NCI-H2029 treated with DMSO at 0.1 percent for 48 hours (cell line): ENCODE data around the gene MYO3B.
A peak's percentile ranks its signal among the peaks of the same experiment; 100 is the strongest.
"Not testable (repeated sequence)": the region's sequence is repeated elsewhere in the genome, so short reads cannot be mapped to it uniquely, and the experiment has no call there.

ENCODE experiments used
- DNase-seq: peaks from one replicate; lab custom pipeline; 2025; lab: John Stamatoyannopoulos, UW

MYO3B gene

DNA sequence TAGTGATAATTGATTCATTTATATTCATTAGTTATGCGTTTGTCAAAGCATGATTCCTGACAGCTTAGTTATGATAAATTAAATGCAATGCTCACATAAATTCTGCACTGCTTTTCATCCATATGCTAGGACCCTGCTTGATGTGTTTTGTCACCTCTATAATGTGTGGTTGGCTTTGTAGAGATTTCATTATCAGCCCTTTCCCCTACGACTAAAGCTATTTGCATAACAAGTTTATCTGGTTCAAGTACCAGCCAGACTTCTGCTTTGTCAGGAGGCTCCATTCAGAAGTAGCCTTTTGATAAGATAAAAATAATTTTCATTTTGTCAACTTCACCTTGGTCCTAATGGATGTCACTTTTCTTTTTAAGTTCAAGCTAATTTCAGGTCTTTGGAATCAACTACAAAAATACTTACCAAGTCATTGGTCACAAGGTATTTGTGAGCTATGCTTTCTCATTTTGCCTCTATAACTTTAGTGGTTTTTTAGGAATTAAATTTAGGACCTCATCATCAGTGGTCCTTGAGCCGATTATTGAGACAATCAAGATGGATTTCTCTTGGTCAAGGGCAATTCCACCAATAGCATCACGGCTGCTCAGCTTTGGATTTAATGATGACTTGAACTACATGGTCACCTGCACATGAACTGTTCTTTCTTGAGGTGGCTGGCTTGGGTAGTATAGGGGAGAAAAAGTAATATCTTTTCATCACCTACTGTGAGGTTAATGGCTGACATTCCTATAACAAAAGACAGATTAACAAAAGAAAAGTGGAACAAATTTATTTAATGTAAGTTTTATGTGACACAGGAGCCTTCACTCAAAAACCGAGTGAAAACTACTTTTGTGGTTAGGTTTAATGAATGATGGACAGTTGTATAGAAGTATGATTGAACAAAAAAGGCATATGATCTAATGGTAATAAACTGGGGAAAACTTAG lies 162.1 kb downstream of the MYO3B start:
- DNase-seq, result no peak

GRCh38 chr2:170340693-170341068 lies 162.7 kb downstream of the MYO3B start:
- DNase-seq, result no peak

DNA sequence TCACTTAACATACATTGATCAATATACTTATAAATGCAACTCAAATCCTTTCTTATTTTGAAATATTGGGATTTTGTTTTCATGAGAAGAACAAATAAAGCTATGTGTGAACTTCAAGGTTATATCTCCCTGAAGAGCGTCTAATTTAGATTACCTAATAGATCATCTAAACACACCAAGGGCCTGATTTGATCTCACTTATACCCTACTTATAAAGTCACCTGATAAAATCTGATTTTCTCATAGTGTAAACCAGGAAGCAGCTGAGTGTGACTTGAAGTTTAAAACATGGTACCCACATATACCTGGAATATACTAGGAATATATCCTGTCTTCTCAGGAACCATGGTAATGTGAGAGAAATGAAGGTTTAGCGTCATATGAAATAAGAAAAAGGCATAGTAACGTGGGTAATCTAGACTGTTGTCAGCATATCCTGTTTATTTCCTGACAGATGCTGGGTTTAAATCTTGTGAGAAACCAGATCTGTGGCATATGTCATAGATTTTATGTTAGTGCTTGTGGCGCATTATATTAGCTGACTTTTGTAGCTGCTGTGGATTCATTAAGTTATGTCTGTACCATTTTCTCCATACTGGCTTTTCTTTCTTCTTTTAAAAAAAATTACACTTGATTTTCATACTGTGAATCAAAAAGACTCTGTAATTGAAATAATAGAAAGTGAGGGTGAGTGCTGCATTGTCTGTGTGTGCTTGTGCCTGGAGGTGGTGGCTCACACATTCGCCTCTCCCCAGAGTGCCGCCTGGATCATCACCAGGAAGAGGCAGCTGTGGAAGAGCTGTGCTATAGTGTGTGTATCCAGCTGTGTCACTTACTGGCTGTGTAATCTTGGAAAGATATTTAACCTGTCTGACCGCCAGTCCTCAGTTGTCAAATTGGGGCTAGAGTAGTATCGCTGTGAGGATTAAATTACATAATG lies 164.0 kb downstream of the MYO3B start:
- DNase-seq, result no peak

DNA sequence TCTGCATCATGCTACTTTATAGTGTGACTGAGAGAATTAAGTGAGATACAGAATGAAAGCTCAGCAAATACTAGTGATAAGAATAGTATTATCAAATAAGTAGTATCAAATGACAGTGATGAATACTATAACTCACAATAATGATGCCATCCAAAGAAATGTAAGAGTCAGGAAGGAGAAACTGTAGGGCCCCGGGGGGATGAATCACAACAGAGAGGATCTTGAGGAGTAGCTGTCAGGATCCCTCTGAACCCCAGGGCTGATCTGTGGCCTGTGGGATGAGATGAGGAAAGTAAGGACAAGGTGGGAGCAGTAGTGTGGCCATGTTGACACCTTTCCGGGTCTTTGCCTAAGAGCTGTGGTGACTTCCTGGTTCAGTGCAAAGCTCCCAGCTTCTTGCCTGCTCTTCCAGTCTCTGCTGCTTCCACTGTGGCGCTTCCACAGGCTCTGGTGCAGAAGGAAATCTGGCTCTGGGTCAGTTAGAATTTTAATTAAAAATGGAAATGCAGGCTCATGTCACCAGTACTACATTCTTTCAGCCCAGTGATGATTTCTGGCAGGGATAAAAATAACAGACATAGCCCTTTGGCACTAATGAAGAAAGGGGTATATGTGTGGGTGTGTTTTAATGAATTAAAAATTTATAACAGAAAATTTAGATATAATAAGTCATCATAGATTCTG lies 166.9 kb downstream of the MYO3B start:
- no peak for DNase-seq

GRCh38 chr2:170345607-170346006 lies 167.7 kb downstream of the MYO3B start:
- DNase-seq, result no peak

- not testable (repeated sequence) for DNase-seq
These were observed 171.3 kb downstream of the MYO3B start for GRCh38 chr2:170349269-170349668.

DNA sequence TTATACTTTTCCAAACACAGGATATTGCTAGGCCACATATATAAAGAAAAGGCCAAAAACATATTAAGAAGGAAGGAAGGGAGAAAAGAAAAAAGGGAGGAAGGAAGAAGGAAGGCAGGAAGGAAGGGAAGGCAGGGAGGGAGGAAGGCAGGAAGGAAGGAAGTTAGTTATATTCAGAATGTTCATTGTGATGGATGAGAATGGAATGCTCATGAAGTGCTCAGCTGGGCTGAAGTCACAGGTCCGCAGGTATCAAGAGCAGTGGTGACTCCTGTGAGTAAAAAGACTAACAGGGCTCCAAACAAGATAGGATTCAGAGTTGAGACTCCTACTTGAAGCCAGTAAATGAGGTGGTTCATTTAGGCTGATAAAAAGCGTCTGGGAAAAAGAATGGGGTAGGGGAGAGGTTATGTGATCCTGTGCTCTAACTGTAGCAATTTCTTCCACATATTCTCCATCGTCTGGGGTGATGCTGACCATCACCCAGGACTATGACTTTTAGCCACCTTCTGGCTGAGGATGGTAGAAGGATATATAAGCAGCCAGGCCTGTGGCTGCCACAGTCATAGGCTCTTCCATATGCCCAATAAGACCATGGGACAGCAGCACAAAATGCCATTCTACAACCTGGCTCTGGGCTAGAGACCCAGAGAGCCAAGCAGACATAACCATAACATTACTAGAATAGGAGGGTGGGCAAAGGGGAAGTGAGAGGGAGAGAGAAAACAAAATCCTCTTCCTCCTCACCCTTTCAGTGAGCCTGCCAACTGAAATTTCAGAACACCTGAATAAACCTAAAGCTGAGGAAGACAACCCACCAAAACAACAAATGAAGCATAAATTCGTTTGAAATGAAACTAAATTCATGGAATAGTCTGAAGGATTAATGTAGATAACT lies 173.2 kb downstream of the MYO3B start:
- DNase-seq, result no peak

- DNase-seq, result no peak
These were observed 175.8 kb downstream of the MYO3B start for GRCh38 chr2:170353723-170354122.

GRCh38 chr2:170354388-170354787 lies 176.4 kb downstream of the MYO3B start:
- no peak for DNase-seq

DNA sequence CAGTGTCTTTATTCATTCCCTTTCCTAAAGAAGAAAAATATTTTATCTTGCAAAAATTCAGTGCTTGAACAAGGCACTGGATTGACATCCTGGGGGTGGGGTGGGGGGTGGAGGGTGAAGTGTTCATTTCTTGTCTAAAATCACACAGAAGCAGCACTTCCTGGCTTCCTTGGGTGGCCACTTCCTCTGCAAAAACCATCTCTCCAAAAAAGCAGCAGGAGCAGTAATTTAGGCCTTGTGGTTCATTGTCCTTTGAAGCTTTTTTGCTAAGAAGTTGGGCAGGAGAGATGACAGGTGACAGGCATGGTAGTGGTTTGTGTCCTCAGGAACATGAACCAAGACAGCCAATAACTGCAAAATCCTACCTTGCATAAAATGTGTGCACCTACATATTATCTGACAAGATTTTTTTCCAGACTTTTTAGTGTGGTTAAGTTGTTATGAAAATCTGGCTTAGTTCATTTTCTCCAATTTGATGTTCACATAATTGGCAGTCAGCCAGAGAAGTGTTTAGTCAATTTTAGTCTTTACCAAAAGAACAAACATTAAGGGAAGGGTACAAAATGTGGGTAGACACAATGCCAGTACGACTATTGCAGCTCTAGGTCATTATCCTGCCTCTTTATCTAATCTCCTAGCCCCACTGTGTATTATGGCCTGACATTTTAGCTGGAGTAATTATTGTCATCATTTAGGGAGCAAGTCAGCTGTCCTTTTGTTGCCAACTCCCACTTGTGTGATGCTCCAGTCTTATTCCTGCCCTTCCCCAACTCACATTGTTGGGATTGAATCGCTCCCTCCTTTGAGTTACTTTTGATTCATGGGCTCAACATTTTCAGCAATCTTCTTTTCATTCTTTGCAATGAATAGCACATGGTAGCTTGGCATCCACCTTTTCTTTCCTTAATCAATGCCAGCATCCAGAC lies 177.2 kb downstream of the MYO3B start:
- no peak for DNase-seq

DNA sequence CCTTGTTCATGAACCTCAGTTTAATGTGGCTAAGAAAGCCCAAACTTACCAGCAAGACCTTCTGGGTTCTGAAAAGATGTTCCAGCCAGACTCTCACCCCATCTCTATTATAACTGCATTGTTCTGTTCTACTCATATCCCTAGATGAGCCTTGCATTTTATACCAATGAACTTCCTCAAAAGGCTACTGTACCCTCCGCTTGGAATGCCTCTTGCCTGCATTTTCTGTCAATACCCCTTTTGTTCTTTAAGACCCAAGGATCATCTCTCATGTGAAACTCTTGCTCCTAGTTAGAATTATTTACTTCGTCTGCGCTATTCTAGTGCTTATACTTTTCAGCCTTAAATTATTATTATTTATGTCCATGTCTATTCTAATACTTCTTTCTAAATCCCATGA lies 181.5 kb downstream of the MYO3B start:
- DNase-seq, result no peak

GRCh38 chr2:170360546-170361089 lies 182.7 kb downstream of the MYO3B start:
- no peak for DNase-seq

GRCh38 chr2:170361090-170361936 lies 183.4 kb downstream of the MYO3B start:
- peak; percentile 16 for DNase-seq

DNA sequence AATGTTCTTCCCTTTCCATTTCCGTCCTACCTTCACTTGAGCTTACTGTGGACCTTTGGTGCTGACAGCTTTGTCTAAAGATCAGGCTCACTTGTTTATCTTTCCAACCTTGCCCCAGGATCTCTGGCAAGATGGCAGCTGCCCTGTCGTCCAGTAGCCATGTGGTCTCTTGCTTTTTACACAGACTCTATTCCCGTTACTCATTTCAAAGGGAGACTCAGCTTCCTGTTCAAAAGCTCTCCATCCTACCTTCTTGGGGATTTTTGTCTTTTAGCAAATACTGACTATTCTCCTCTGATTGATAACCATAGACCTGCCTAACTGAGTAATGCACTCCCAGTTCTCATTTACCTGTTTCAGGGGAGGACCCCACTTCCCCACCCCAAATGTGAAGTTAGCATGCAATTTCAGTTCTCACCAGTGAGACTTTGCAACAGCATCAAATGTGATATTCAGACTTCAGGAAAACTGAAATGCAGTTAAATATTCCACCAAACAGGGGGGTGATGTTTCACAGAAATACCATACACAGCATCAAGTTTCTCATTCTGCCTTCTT lies 184.4 kb downstream of the MYO3B start:
- DNase-seq, result no peak

GRCh38 chr2:170362871-170363631 lies 185.1 kb downstream of the MYO3B start:
- DNase-seq, result no peak

- no peak for DNase-seq
These were observed 187.1 kb downstream of the MYO3B start for GRCh38 chr2:170365003-170365402.

DNA sequence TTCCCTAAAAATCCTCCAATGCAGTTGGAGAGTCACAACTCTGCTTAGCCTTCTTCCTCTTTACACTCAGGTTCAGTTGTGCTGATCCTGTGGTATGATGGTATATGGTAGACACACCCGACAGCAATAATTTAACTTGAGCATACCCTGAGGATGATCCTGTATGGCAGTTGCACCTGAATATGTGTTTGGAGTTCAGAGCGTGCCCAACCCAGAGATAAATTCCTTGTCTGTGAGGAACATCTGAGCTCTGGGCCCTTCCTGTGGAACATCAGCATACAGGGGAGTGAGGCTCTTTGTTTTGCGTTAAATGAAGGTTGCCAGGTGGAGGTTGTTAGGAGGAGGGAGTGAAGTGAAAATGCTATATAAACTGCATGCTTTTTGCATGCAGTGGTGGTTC lies 187.7 kb downstream of the MYO3B start:
- no peak for DNase-seq

- no peak for DNase-seq
These were observed 190.4 kb downstream of the MYO3B start for GRCh38 chr2:170368370-170368769.
